HG03060 (cell line): ENCODE measurements around the gene METTL1.

Experiments
- ATAC-seq: cut with Tn5 transposase; IDR thresholded peaks from one replicate; pipeline ENCODE4 v1.9.1; 2021; ENCODE audit warnings: low read depth, moderate number of reproducible peaks; ENCODE audit not compliant: unreplicated experiment

METTL1 gene

DNA sequence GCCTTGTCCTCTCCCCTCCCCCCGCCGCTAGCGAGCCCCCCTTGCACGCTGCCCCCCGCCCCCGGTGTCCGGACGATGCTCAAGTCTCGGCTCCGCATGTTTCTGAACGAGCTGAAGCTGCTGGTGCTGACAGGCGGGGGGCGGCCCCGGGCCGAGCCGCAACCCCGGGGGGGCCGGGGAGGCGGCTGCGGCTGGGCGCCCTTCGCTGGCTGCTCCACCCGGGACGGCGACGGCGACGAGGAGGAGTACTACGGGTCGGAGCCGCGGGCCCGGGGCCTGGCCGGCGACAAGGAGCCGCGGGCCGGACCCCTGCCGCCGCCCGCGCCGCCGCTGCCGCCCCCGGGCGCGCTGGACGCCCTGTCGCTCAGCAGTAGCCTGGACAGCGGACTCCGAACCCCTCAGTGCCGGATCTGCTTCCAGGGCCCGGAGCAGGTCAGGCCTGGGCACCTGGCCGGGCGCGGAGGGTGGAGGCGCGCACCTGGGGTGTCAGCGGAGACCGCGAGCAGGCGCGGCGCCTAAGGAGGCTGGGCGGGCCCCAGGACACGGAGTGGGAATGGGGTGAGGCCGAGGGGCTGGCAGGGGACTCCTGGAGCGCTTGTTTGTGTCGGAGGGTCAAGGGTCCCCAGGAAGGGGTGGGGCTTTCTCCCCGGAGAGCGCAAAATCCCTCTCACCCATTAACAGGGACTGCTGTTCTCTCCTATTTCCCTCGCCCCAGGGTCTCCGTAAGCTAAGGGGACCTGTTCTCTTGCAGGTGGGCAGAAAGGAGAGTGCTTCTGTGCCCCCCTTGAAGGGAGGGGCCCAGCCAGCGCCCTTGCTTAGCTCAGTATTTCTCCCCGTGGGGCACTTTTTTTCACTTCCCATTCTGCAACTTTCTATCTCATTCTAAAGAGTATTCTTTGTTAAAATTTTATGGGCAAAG lies 16.2 kb downstream of the METTL1 start:
- ATAC-seq: no peak

DNA sequence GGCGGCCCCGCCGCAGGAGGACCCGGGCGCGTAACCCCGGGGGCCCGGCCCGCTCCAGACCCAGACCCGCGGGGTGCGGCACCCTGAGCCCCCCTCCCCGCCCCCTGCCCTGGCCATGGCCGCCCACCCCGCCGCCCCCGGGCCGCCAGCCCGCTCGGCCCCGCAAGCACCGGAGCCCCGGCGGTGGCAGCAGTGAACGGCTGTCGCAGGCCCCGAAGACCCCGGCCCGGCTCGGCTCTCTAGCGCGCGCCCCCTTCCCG lies 16.8 kb downstream of the METTL1 start:
- ATAC-seq: no peak

DNA sequence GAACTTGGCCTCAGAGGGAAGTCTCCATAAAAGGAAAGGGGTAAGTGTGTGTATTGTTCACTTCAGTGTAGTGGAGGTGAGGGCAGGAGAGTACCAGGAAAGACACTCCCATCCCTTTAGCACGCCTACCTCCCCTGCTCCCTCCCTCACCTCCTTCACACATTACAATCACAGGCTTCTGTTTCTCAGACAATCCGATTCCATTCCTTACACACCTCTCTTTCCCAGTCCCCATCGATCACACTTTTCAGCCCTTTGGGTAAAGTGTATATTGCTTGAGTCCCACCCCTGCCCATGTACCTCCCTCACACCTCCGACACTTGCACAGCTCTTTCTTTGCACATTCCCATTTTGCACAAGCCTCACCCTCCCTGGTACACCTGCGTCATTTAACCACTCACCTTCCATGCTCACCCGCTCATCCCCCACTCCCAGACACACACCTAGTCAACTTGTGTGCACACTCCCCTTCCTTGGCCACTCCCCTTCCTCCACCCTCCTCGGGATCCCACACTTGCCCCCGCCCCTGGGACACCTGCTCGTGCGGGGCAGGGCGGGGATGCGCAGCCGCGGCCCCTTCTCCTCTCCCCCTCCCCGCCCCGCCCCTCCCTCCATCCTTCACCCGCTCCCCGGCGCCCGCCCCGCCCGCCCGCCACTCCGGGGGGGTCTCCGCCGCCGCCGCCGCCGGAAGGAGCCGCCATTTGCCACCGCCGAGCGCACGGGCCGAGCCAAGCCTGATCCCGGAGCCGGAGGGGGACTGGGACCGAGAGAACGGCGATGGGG lies 17.3 kb downstream of the METTL1 start, which contains the start of gene MARCHF9:
Gene MARCHF9 (plus strand): TSS at position 693 of the 783 bp plus-strand sequence. CDS start 426 bp downstream, outside the sequence.
- ATAC-seq: no peak

DNA sequence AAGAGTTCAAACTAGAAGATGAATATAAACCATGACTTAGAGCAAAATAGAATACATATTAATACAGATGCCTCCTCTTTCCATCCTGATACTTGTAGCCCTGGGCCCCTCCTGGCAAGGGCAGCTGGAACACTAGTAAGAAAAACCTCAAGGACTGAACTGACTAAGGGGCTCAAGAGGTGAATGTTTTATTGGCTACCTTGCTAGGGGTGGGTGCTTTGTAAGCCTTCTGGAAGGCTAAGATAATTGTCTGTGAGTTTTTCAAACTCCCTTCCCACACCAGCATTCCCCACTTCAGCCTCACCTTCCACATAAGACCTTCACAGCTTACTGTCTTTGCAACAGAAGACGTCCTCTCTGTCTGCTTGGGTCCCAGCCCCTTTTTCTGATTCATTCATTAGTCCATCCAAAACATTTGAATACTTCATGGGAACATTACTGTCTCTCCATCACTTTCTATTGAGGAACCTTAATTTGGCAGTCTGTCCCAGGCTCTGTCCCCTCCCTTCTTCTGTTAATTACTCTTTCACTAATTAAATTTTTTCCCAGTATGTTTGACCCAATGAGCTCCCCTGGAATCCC lies 18.1 kb downstream of the METTL1 start:
- no peak for ATAC-seq

DNA sequence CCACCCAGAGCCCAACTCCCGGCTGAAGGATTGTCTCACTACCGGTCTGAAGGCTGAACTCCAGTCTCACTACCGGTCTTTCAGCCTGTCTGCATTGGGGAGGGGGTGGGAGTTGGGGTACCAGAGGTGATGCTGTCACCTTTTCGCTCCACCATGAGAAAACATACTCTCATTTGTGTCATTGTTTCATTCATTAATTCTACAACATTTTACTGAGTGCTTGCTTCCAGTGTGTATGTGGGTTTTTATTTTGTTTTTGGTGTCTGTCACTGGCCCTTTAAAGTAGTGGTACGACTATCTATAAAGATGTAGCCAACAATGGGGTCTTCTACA lies 19.3 kb downstream of the METTL1 start:
- no peak for ATAC-seq

DNA sequence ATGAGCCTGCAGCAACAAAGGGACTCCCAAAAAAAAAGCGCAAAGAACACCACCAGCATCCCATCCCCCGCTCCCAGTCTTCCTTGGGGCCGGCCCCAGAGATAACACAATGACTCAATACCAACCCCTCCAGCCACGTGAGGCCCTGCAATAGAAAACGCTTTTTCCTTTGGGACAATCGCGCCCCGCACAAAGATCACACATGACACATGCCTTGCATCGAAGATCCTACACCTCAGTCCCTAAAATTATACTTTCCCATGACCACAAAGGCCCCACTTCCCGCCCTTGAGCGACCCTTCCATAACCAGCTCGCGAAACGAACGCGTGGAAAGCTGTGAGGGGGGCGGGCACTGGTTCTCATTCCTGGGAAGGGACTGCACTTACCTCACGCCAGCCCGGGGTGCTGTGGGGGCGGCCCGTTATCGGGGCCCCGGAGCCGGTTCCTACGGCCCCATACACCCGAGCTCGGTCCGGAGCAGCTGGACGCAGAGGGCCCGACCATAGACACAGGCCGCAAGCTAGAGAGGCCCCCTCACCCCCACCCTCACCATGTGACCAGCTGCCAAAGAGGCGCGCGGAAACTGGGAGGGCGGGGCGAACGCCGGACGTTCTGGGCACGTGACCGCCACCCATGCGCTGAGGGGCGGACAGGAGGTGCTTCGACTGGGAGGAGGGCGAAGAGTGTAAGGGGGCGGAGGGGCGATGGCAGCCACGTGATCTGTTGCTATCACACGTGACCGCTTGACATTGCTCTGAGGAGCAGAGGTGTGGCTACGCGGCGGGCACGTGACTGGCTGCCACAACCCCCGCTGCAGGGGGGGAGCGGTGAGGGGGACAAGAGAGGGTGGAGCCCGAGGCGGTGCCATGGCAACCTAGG lies 19.9 kb downstream of the METTL1 start, which contains the start of gene CDK4:
Gene CDK4 (minus strand): TSS at position 523 of the 880 bp plus-strand sequence. CDS start 593 bp downstream, outside the sequence.
- peak; percentile 71 for ATAC-seq

DNA sequence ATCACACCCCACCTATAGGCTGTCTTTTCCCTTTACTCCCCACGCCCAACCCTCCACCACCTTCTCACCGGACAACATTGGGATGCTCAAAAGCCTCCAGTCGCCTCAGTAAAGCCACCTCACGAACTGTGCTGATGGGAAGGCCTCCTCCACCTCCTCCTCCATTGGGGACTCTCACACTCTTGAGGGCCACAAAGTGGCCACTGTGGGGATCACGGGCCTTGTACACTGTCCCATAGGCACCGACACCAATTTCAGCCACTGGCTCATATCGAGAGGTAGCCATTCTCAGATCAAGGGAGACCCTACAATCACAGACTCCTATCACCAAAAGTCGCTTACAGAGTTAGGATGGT lies 20.5 kb downstream of the METTL1 start:
- ATAC-seq: no peak

DNA sequence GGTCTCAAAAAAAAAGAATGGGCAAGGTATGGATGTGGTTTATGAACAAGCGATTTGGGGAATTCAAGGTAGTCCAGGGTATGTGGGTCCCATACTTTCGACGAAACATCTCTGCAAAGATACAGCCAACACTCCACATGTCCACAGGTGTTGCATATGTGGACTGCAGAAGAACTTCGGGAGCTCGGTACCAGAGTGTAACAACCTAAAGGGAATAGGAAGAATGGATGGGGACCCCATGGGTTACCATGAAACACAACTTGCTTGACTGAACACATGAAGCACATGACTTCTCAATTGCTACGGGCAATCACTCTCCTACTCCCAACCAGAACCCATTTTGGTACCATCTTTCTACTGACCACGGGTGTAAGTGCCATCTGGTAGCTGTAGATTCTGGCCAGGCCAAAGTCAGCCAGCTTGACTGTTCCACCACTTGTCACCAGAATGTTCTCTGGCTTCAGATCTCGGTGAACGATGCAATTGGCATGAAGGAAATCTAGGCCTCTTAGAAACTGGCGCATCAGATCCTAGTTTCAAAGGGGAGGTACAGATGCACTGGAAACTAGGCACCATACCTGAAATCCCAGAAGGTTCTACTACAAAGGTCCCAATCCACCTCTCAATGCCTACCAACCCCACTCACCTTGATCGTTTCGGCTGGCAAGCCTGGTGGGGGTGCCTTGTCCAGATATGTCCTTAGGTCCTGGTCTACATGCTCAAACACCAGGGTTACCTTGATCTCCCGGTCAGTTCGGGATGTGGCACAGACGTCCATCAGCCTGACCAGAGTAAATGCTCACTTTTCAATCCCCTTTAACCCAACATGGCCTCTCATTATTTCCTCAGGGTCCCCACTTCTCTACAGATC lies 21.1 kb downstream of the METTL1 start:
- ATAC-seq: no peak

DNA sequence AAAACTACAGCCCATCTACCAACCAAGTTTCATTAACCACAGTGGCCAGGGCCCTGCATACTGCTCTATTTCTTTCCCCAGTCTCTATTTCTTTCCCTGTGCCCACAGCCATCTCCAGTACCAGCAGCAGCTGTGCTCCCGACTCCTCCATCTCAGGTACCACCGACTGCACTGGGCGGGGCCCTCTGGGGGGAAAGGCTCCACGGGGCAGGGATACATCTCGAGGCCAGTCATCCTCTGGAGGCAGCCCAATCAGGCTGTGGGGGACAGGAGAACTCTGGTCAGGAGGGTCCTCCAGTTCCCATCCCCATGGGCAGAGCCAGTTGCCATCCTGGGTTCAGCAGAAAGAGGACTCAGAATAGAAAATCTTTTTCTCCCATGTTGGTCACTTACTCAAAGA lies 22.8 kb downstream of the METTL1 start:
- no peak for ATAC-seq

DNA sequence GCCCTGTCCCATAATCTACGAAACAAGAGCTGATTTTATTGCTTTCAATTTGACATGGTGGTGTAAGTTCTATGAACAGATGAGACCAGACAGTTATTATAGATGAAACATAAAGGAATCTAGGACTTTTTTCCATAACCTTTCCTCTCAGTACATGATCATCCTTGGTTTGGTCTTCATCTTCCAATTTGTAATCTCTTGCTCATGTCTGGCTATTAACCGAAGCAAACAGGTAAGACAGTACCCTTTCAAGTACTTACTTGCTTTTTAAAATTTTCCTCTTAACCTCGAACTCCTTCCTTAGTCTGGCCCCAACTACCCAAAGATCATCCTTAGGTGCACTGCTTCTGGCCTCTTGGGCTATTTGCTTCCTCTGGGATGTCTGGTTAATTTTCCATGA lies 25.9 kb downstream of the METTL1 start:
- ATAC-seq: no peak

DNA sequence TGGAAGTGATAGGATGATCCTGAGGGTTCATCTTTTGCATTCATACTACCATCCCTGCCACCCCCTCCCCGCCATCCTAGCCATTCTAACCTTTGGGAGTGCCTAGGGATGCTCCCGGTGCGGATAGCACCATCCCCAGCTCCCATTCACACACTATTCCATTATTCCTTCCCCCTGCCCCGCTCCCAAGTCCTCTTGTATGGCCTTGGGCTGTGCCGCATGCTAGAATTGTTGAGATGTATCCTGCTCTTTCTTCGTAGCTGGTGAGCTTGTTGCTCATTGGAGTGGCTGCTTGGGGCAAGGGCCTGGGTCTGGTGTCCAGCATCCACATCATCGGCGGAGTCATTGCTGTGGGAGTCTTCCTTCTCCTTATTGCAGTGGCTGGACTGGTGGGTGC lies 26.4 kb downstream of the METTL1 start:
- no peak for ATAC-seq

DNA sequence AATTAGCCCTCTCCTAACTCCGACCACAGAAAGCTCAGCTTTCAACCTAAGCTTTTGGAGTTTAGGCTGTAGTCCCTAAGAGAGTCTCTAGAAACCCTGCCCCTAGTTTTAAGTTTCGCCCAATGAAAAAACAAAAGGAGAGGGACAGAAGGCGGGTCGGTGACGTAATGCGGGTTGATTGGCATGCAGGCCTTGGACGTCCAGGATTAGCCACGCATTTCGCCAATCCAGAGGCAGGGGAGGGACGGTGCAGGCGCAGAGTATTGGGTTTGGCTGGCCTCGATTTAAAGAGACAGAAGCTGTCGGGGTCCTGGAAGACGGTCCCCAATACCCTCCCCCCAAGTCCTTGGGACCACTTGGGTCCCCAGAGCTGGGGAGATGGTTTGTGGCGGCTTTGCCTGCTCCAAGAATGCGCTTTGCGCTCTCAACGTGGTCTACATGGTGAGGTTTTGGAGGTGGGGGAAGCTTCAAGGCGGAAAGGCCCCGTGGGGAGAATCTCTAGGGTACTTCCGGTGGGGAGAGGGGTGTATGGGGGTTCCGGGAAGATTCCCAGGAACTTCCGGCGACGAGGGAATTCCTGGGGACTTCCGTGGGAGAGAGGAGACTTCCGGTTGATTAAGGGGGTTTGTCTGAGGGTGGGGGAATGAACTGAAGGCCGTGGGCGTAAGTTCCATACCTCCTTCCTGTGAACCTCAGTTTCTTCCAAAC lies 27.0 kb downstream of the METTL1 start, which contains the start of gene TSPAN31:
Gene TSPAN31 (plus strand): TSS at position 263 of the 708 bp plus-strand sequence. CDS start 116 bp downstream, at position 379.
- peak; percentile 79 for ATAC-seq

DNA sequence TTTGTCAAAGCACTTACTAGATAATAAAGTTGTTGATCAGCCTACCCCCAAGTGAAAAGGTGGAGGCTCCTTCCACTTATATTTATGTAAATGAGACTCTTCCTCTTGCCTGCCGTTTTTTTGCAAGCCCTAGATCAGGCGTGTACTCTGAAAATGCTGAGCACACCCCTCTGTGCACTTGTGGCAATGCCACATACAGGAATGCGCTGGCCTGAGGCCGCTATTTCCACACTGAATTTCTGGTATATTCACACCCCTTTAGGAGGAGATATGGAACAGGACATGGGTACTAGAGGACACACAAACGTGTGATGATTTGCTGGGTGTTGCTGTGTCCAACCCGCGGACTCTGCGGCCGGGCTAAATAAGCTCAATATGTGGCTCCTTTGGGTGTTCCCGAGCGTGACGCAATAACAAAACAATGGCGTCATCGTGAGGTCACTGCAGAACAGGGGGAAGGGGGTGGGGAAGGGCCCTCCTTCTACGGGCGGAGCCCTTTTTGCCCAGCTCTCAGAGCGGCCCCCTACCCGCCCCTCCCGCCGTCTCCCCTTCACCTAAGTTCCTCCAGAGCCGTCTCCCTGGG lies 27.6 kb downstream of the METTL1 start:
- peak; percentile 3 for ATAC-seq

DNA sequence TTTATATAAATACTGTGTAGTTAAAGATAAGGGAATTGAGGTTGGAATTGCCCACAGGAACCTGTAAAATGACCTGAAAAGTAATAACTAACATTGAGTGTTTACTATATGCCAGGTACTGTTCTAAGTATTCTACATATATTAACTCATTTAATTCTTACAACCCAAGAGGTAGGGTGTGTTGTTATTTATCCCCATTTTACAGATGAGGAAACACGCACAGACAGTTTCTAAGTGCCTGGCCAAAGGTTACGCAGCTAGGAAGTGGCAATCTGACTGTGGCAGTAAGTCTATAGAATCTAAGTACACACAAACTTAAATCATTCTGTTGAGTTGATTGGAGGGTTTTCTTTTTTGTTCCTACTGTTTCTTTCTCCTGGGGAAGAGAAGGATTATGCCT lies 28.1 kb downstream of the METTL1 start:
- no peak for ATAC-seq

DNA sequence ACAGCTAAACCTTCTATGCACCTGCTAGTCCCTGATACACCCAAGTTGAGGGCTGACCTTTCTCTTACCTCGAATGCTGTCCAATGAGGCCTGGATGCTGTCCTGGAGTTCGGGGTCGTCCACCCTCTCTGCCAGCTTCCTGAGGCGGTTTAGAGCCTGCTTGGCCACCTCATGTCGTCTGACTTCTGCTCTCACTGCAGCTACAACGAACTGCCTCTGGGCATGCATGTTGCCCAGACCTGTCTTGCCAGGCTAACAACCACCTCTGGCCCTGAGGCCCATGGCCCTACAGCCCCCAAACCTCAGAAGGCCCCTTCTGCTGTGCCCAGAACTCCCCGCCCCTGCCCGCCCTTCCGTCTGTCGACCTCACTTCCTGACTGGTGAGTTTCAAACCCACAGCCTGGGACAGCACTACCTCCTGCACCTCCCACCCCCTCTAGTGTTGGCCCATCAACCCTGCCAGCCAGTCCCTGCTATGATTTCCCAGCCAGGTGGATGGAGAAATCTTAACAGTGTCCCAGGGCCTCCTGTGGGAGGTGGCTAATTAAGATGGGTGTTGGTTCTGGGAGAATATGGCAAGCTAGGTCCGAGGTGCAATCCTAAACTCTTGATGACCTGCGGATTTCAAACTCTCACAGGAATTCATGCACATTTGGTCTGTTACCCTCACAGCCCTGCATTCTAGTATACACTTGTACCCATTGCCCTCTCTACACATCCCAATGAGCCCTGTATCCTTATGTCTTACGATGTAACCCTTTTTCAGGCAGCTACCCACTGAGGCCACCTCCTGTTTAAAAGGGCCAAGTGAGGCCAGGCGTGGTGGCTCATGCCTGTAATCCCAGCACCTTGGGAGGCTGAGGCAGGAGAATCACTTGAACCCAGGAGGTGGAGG lies 29.8 kb downstream of the METTL1 start:
- peak; percentile 44 for ATAC-seq

DNA sequence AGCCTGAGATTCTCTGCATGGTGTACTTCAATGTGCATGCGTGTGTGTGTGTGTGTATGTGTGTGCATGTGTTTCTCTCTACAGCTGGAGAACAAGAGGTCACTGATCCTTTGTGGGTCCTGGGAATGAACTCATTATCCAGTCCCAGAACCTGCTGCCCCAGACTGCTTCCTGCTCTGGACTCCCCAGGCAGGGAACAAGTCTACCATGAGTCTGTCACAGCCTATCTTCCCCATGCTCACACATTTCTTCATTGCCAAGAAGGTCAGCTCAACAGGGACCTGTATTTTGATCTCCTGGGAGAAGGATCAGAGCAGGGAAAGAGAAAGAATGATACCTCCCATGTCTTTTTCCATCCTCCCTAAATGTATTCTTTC lies 30.5 kb downstream of the METTL1 start:
- ATAC-seq: no peak

DNA sequence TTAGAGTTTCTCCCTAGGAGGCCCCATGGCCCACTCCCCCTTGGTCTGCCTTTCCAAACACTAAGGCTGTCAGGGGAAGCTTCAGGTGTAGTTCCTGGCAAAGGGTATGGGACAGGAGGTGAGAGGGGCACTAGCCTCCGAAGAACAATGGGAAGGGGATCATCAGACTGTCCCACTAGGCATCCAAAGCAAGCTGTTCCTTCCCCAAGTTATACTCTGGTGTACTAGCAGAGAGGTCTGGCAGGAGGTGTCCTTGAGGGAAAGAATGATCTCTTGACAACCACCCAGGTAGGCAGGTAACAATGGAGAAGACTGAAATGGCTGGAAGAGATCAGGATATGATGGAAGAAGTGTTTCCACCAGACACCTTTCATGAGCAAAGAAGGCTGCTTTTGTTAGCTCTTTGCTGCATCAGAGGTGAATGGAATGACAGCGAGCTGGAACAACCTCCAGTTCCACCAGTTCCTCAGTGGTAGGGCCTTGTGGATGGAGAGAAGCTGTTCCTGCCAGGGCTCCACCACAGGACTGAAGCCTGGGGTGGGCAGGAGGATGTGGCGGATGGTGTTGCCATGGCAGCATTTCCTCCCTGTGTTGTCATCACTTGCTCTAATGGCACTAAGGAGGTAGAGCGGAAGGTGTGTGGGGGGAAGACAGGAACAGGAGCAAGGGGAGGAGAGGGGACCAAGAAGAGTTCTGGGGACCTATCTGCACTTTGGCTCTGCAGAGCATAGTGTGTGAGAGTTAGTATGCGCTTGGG lies 31.1 kb downstream of the METTL1 start:
- peak; percentile 34 for ATAC-seq
